Measurements from ENCODE around the gene MPRIP. TPM values are rescaled to one million over a fixed set of nuclear protein-coding genes. Genes with fewer than 3 reads are reported as not detected.

MPRIP gene
- total and polyA plus RNA-seq, 2 donors (not counting 1 experiment from before 2014, with no cell fraction given), result 130 to 299 TPM

DNA sequence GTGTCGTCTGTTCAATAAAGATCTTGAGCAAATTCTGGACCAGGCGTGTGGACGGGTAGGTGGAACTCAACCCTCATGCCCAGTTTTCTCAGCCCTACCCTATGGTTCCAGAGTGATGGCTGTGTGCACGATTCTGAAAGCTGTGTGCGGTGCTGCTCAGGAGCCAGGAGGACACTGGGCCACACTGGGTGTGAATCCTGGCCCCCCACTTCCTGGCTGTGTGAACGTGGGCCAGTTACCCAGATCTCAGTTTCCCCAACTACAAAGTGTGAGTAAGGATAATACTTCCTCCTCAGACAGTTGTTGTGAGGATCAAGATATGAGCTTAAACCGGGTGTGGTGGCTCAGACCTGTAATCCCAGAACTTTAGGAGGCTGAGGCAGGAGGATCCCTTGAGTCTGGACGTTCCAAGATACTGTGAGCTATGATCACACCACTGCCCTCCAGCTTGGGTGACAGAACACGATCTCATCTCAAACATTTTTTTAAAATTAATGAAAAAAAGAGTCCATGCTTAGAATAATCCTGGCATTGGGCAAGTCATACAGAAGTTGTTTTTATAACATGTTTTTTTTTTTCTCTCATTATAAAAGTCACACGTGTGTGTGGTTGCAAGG, 14.7 kb upstream of the MPRIP start:
- 86% methylated on average over 5 of the region's 10 CpGs for WGBS (ENCODE audit: insufficient coverage)
- no peak overlapping the region for H3K4me3 Mint-ChIP-seq
- H3K9me3 Mint-ChIP-seq (ENCODE audit: insufficient read depth), result no peaks in the 10 kb centered on the region
- Histone ChIP-seq H3K4me3 (ENCODE audit: control extremely low read depth in 1 of 5, extremely low read depth in 1 of 5, insufficient read depth in 1 of 5, low read depth in 2 of 5, low read length in 4 of 5) (no peak overlapping the region), H3K27ac (ENCODE audit: low read length in 2 of 2) (no peak overlapping the region), H2AFZ (ENCODE audit: insufficient read depth, low read depth, low read length, poor library complexity, severe bottlenecking) (no peak overlapping the region), H3K4me1 (ENCODE audit: control insufficient read depth in 2 of 2, insufficient read depth in 2 of 2, low read length in 2 of 2) (peaks cover 25 to 26% of the 10 kb centered on the region in 2 donors), H3K4me2 (replicated peaks; ENCODE audit: low read depth, low read length, poor library complexity, severe bottlenecking) (no peak overlapping the region), H3K36me3 (replicated peaks in 1 of 2; ENCODE audit: control extremely low read depth in 1 of 2, control insufficient read depth in 1 of 2, extremely low read depth in 1 of 2, insufficient read depth in 2 of 2, low read length in 1 of 2) (no peaks in the 10 kb centered on the region), H3K9ac (ENCODE audit: low read length) (no peak overlapping the region), H3K27me3 (replicated peaks in 1 of 4; ENCODE audit: control extremely low read depth in 1 of 4, control insufficient read depth in 3 of 4, insufficient read depth in 4 of 4, low read length in 3 of 4) (peaks cover 0 to 3% (median 0%) of the 10 kb centered on the region in 4 experiments), H3K79me2 (ENCODE audit: control insufficient read depth, insufficient read depth, low read length) (peaks cover 3% of the 10 kb centered on the region), H4K20me1 (ENCODE audit: control insufficient read depth, insufficient read depth, low read length, poor library complexity, severe bottlenecking) (no peaks in the 10 kb centered on the region), H3K9me3 (ENCODE audit: control extremely low read depth in 1 of 3, control insufficient read depth in 2 of 3, insufficient read depth in 1 of 3, low read length in 2 of 3) (peaks cover 0 to 2% (median 0%) of the 10 kb centered on the region in 3 donors)
- H3K4me1 Mint-ChIP-seq, result peaks cover 26% of the 10 kb centered on the region
- no peak for TF ChIP-seq EZH2 (IDR thresholded peaks at IDR 0.05; ENCODE audit: borderline replicate concordance, insufficient read depth, low read depth, low read length, poor library complexity, severe bottlenecking)
- TF ChIP-seq, protein P1, sequence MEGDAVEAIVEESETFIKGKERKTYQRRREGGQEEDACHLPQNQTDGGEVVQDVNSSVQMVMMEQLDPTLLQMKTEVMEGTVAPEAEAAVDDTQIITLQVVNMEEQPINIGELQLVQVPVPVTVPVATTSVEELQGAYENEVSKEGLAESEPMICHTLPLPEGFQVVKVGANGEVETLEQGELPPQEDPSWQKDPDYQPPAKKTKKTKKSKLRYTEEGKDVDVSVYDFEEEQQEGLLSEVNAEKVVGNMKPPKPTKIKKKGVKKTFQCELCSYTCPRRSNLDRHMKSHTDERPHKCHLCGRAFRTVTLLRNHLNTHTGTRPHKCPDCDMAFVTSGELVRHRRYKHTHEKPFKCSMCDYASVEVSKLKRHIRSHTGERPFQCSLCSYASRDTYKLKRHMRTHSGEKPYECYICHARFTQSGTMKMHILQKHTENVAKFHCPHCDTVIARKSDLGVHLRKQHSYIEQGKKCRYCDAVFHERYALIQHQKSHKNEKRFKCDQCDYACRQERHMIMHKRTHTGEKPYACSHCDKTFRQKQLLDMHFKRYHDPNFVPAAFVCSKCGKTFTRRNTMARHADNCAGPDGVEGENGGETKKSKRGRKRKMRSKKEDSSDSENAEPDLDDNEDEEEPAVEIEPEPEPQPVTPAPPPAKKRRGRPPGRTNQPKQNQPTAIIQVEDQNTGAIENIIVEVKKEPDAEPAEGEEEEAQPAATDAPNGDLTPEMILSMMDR (IDR thresholded peaks at IDR 0.05), result no peak
- H3K27ac Mint-ChIP-seq, result no peak overlapping the region
- ChIA-PET POLR2A (interaction anchor here (0.5 to 0.7 kb wide), 2 partner anchors 57 to 110 kb away, joined by 4 to 6 read pairs; no protein-coding TSS in a partner anchor), CTCF (interaction anchor here (0.8 kb wide), 1 partner anchor 14 kb away, joined by 3 read pairs; the partner anchor contains the start of gene MPRIP)
- no peaks in the 10 kb centered on the region for H3K27me3 Mint-ChIP-seq
- DNase-seq (no peak), ATAC-seq (ENCODE audit: low read depth) (no peak)
- intact Hi-C loops (cut with micrococcal nuclease), result no loop called here
